Suprapubic skin (tissue), 4 donors: ENCODE measurements around the gene DDX10.

Source experiments
- EP300 ChIP-seq: sonication (generic); formaldehyde crosslinking; IDR thresholded peaks from one replicate; pipeline ENCODE4 v1.6.1; 2017; ENCODE audit warnings: antibody characterized with exemption
- POLR2A ChIP-seq, 2 donors: fragments of 450-650 bp; IDR thresholded peaks; one replicate each; pipeline ENCODE4 v1.6.1; 2017; ENCODE audit warnings: antibody characterized with exemption in 2 of 2, mild to moderate bottlenecking in 2 of 2, moderate library complexity in 2 of 2
- POLR2AphosphoS5 ChIP-seq, 3 donors: sonication (generic); formaldehyde crosslinking; IDR thresholded peaks; one replicate each; pipeline ENCODE4 v1.6.1; 2017; ENCODE audit warnings: antibody characterized with exemption in 3 of 3
- TF ChIP-seq, protein P1 (sequence below), 2 donors: fragments of 200-600 bp in 1 of 2; fragments of 450-650 bp in 1 of 2; sonication (generic) in 1 of 2; IDR thresholded peaks; one replicate each; pipeline ENCODE4 v1.5.1; 2016 to 2019; ENCODE audit warnings: antibody characterized with exemption in 2 of 2, mild to moderate bottlenecking in 1 of 2, moderate library complexity in 1 of 2

DNA sequence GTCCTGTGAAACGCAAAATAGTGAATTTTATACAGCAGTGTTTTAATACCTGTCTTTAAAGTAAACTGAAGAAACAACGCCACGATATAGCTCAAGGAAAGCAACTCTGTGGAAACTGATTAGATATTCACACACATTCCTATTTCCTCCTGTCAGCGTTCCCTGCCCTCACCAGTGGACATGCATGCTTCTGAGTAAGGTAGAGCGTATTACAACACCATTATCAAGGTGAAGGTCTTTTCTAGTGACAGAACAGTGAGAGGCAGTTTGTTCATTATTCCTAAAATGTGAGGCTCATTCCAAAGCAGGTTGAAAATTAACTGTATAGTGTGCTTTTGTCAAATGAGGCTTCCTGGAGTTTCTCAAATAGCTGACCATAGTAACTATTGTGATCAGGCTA lies 153.1 kb downstream of the DDX10 start:
- TF ChIP-seq, protein P1, sequence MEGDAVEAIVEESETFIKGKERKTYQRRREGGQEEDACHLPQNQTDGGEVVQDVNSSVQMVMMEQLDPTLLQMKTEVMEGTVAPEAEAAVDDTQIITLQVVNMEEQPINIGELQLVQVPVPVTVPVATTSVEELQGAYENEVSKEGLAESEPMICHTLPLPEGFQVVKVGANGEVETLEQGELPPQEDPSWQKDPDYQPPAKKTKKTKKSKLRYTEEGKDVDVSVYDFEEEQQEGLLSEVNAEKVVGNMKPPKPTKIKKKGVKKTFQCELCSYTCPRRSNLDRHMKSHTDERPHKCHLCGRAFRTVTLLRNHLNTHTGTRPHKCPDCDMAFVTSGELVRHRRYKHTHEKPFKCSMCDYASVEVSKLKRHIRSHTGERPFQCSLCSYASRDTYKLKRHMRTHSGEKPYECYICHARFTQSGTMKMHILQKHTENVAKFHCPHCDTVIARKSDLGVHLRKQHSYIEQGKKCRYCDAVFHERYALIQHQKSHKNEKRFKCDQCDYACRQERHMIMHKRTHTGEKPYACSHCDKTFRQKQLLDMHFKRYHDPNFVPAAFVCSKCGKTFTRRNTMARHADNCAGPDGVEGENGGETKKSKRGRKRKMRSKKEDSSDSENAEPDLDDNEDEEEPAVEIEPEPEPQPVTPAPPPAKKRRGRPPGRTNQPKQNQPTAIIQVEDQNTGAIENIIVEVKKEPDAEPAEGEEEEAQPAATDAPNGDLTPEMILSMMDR (IDR thresholded peaks at IDR 0.05) = no peak
- no peak for TF ChIP-seq POLR2AphosphoS5 (IDR thresholded peaks at IDR 0.05)
- TF ChIP-seq POLR2A (IDR thresholded peaks at IDR 0.05) = no peak
- TF ChIP-seq EP300 = no peak
